A549 (cell line): ENCODE measurements around the gene PRMT3.

Experiments used
- ESRRA ChIP-seq: fragments of 150-350 bp; IDR thresholded peaks from 2 replicates; pipeline ENCODE4 v1.6.1; 2014; ENCODE audit warnings: mild to moderate bottlenecking, low read length, borderline replicate concordance
- KDM5A ChIP-seq: fragments of 200-600 bp; sonication (generic); IDR thresholded peaks from 2 replicates; pipeline ENCODE4 v1.6.1; 2016; ENCODE audit warnings: antibody characterized with exemption, mild to moderate bottlenecking
- POLR2A ChIP-seq: IDR thresholded peaks from 2 replicates; pipeline ENCODE4 v1.6.1; 2012; ENCODE audit warnings: mild to moderate bottlenecking, low read length
- RCOR1 ChIP-seq: fragments of 150-350 bp; IDR thresholded peaks from 2 replicates; pipeline ENCODE4 v1.6.1; 2014; ENCODE audit warnings: antibody characterized with exemption, low read length, low read depth
- SMC3 ChIP-seq: fragments of >200 bp; sonication (Bioruptor Twin); formaldehyde crosslinking; IDR thresholded peaks from 3 replicates; pipeline ENCODE4 v1.6.1; 2018; ENCODE audit warnings: inconsistent platforms
- ZFP36 ChIP-seq: fragments of 450-650 bp; IDR thresholded peaks from 2 replicates; pipeline ENCODE4 v1.6.1; 2014; ENCODE audit warnings: borderline replicate concordance; ENCODE audit not compliant: partially characterized antibody
- ZNF302 ChIP-seq: fragments of 250-450 bp; sonication (Bioruptor Pico); IDR thresholded peaks from 2 replicates; pipeline ENCODE4 v1.9.0; 2021; ENCODE audit warnings: inconsistent platforms, mild to moderate bottlenecking, moderate library complexity
- TF ChIP-seq, protein P1 (sequence below): fragments of >200 bp; sonication (Bioruptor Twin); formaldehyde crosslinking; IDR thresholded peaks from 3 replicates; pipeline ENCODE4 v1.5.1; 2016

DNA sequence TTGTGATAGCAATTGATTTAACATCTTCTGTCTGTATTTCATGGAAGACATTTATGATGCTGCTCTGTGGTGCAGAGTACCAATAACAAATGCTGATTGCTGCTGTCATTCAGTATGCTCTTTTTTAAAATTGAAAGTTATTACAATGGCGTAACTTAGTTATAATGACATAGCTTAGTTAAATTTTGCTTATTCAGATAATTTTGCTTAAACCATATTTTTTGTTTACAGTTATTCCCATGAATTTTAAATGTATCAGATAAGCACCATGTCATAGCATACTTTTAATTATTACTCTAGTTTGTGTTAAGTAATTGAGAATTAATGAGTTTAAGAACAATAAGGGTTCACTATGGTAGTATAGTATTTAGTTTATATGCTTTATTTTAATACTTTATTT is 15.5 kb downstream of the PRMT3 start:
- TF ChIP-seq POLR2A (no peak), KDM5A (no peak), RCOR1 (no peak), ZFP36 (no peak), ZNF302 (CRISPR knock-in tag) (no peak), SMC3 (no peak), ESRRA (no peak)
- TF ChIP-seq, protein P1, sequence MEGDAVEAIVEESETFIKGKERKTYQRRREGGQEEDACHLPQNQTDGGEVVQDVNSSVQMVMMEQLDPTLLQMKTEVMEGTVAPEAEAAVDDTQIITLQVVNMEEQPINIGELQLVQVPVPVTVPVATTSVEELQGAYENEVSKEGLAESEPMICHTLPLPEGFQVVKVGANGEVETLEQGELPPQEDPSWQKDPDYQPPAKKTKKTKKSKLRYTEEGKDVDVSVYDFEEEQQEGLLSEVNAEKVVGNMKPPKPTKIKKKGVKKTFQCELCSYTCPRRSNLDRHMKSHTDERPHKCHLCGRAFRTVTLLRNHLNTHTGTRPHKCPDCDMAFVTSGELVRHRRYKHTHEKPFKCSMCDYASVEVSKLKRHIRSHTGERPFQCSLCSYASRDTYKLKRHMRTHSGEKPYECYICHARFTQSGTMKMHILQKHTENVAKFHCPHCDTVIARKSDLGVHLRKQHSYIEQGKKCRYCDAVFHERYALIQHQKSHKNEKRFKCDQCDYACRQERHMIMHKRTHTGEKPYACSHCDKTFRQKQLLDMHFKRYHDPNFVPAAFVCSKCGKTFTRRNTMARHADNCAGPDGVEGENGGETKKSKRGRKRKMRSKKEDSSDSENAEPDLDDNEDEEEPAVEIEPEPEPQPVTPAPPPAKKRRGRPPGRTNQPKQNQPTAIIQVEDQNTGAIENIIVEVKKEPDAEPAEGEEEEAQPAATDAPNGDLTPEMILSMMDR, result no peak
